ENCODE data around the gene CNTN2.

DNA sequence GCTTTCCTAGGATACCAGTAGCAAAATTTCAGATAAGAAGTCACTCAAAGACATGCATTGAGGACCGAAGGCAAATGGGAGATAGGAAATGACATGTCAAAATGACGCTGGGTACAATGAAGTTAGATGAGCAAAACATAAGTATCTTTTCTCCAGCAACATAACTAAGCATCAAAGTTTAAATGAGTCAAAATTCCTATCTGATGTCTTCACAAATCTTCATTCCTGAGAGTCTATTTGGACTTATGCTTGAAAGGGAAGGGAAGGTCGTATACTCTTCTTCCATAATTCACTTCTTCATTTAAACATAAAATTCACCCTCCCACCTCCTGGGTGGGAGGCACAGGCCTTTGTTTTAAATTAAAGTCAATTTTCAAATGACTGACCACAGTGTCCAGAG, 45.3 kb downstream of the CNTN2 start:
- TF ChIP-seq CTCF (IDR thresholded peaks at IDR 0.05) (no peak), EP300 (IDR thresholded peaks at IDR 0.05) (no peak)

Measured in ovary (tissue), 3 donors.